ENCODE results near the gene ADGRG3. TPM values are rescaled to one million over a fixed set of nuclear protein-coding genes. Genes with fewer than 3 reads are reported as not detected.

The ADGRG3 gene
- total RNA-seq, 1 experiment from 2014 or later = not detected

- no peaks in the 10 kb centered on the region for H3K36me3 ChIP-seq
- no peaks in the 10 kb centered on the region for H3K27me3 ChIP-seq (replicated peaks)
- no peak overlapping the region for H3K27ac ChIP-seq
- H3K4me1 ChIP-seq (replicated peaks) = peaks cover 20% of the 10 kb centered on the region
- no peak overlapping the region for H3K4me3 ChIP-seq
- no peaks in the 10 kb centered on the region for H3K9me3 ChIP-seq (replicated peaks)
- no peak for DNase-seq (ENCODE audit: low read depth in 1 of 2, low spot score in 2 of 2)
Measured at GRCh38 chr16:57646388-57647039, 21.6 kb upstream of the ADGRG3 start.

- Histone ChIP-seq H3K27ac (no peak overlapping the region), H3K4me3 (no peak overlapping the region), H3K9me3 (replicated peaks) (no peaks in the 10 kb centered on the region), H3K27me3 (replicated peaks) (no peaks in the 10 kb centered on the region), H3K4me1 (replicated peaks) (peaks cover 20% of the 10 kb centered on the region), H3K36me3 (no peaks in the 10 kb centered on the region)
- DNase-seq (ENCODE audit: low read depth in 1 of 2, low spot score in 2 of 2) = no peak
Measured at GRCh38 chr16:57647136-57647875, 20.8 kb upstream of the ADGRG3 start.

GRCh38 chr16:57648125-57648524 is 20.0 kb upstream of the ADGRG3 start:
- peaks cover 22% of the 10 kb centered on the region for H3K4me1 ChIP-seq (replicated peaks)
- no peaks in the 10 kb centered on the region for H3K36me3 ChIP-seq
- no peaks in the 10 kb centered on the region for H3K27me3 ChIP-seq (replicated peaks)
- no peak overlapping the region for H3K27ac ChIP-seq
- no peak overlapping the region for H3K4me3 ChIP-seq
- no peak for DNase-seq (ENCODE audit: low read depth in 1 of 2, low spot score in 2 of 2)
- no peaks in the 10 kb centered on the region for H3K9me3 ChIP-seq (replicated peaks)

- Histone ChIP-seq H3K4me3 (no peak overlapping the region), H3K27ac (no peak overlapping the region), H3K4me1 (replicated peaks) (peaks cover 25% of the 10 kb centered on the region), H3K9me3 (replicated peaks) (no peaks in the 10 kb centered on the region), H3K27me3 (replicated peaks) (no peaks in the 10 kb centered on the region), H3K36me3 (no peaks in the 10 kb centered on the region)
- DNase-seq (ENCODE audit: low read depth in 1 of 2, low spot score in 2 of 2) = peak; percentile 78 to 89
Measured at GRCh38 chr16:57648581-57649442, 19.3 kb upstream of the ADGRG3 start.

GRCh38 chr16:57649443-57649751 is 18.7 kb upstream of the ADGRG3 start:
- DNase-seq (ENCODE audit: low read depth in 1 of 2, low spot score in 2 of 2) = no peak

GRCh38 chr16:57649846-57650245 is 18.3 kb upstream of the ADGRG3 start:
- H3K4me3 ChIP-seq = no peak overlapping the region
- H3K9me3 ChIP-seq (replicated peaks) = no peaks in the 10 kb centered on the region
- no peaks in the 10 kb centered on the region for H3K36me3 ChIP-seq
- H3K27ac ChIP-seq = no peak overlapping the region
- peaks cover 35% of the 10 kb centered on the region for H3K4me1 ChIP-seq (replicated peaks)
- no peak for DNase-seq (ENCODE audit: low read depth in 1 of 2, low spot score in 2 of 2)
- no peaks in the 10 kb centered on the region for H3K27me3 ChIP-seq (replicated peaks)

More at GRCh38 chr16:57649443-57649751, 18.7 kb upstream of the ADGRG3 start:
- Histone ChIP-seq H3K4me3 (no peak overlapping the region), H3K27ac (no peak overlapping the region), H3K9me3 (replicated peaks) (no peaks in the 10 kb centered on the region), H3K4me1 (replicated peaks) (peaks cover 31% of the 10 kb centered on the region), H3K27me3 (replicated peaks) (no peaks in the 10 kb centered on the region), H3K36me3 (no peaks in the 10 kb centered on the region)

- no peak for DNase-seq (ENCODE audit: low read depth in 1 of 2, low spot score in 2 of 2)
- no peak overlapping the region for H3K4me3 ChIP-seq
- H3K27ac ChIP-seq = no peak overlapping the region
- H3K9me3 ChIP-seq (replicated peaks) = no peaks in the 10 kb centered on the region
- peaks cover 32% of the 10 kb centered on the region for H3K4me1 ChIP-seq (replicated peaks)
- H3K36me3 ChIP-seq = no peaks in the 10 kb centered on the region
- no peaks in the 10 kb centered on the region for H3K27me3 ChIP-seq (replicated peaks)
Measured at GRCh38 chr16:57651344-57652333, 16.5 kb upstream of the ADGRG3 start.

GRCh38 chr16:57652695-57653471 is 15.2 kb upstream of the ADGRG3 start:
- no peaks in the 10 kb centered on the region for H3K27me3 ChIP-seq (replicated peaks)
- no peak for DNase-seq (ENCODE audit: low read depth in 1 of 2, low spot score in 2 of 2)
- H3K27ac ChIP-seq = 0 out of 2 replicates have a peak overlapping the region, but pooled peaks have one; percentile 19
- H3K4me3 ChIP-seq = no peak overlapping the region
- H3K36me3 ChIP-seq = no peaks in the 10 kb centered on the region
- peaks cover 27% of the 10 kb centered on the region for H3K4me1 ChIP-seq (replicated peaks)
- H3K9me3 ChIP-seq (replicated peaks) = no peaks in the 10 kb centered on the region

DNA sequence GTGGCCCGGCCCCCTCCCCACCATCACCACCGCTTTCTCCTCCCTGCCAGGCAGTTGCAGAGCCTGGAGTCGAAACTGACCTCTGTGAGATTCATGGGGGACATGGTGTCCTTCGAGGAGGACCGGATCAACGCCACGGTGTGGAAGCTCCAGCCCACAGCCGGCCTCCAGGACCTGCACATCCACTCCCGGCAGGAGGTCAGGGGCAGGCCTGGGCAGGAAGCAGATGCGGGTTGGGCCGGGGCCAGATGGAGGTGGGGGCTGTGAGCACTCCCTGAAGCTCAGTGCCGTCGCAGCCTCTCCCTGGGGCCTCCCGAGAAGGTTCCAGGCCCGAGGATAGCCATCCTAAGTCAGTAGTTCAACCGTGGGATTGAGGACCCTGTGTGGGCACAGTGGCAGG is 14.2 kb upstream of the ADGRG3 start:
- Histone ChIP-seq H3K27ac (0 out of 2 replicates have a peak overlapping the region, but pooled peaks have one; percentile 19), H3K27me3 (replicated peaks) (no peaks in the 10 kb centered on the region), H3K9me3 (replicated peaks) (no peaks in the 10 kb centered on the region), H3K36me3 (no peaks in the 10 kb centered on the region), H3K4me1 (replicated peaks) (peaks cover 27% of the 10 kb centered on the region), H3K4me3 (no peak overlapping the region)
- DNase-seq (ENCODE audit: low read depth in 1 of 2, low spot score in 2 of 2) = no peak

GRCh38 chr16:57656342-57656955 is 11.7 kb upstream of the ADGRG3 start:
- Histone ChIP-seq H3K27ac (no peak overlapping the region), H3K36me3 (no peaks in the 10 kb centered on the region), H3K27me3 (replicated peaks) (no peaks in the 10 kb centered on the region), H3K4me3 (no peak overlapping the region), H3K9me3 (replicated peaks) (no peaks in the 10 kb centered on the region), H3K4me1 (replicated peaks) (peaks cover 27% of the 10 kb centered on the region)
- no peak for DNase-seq (ENCODE audit: low read depth in 1 of 2, low spot score in 2 of 2)

DNA sequence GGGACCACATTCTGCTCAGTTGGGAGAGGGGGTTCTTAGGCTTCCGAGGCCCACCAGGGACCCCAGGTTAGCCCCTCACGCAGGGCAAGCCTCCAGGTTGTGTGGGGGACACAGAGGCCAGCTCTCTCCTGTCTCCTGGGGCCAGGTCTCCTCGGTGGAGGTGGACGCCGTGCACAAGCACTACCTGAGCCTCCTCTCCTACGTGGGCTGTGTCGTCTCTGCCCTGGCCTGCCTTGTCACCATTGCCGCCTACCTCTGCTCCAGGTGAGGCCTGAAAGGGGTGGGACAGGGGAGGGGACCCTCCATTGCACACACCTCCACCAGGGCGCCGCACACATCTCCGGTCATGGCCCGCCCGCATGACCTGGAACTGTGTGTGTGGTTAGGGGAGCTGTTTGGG is 10.9 kb upstream of the ADGRG3 start:
- Histone ChIP-seq H3K4me3 (no peak overlapping the region), H3K36me3 (no peaks in the 10 kb centered on the region), H3K27ac (no peak overlapping the region), H3K4me1 (replicated peaks) (peaks cover 27% of the 10 kb centered on the region), H3K9me3 (replicated peaks) (no peaks in the 10 kb centered on the region), H3K27me3 (replicated peaks) (no peaks in the 10 kb centered on the region)
- no peak for DNase-seq (ENCODE audit: low read depth in 1 of 2, low spot score in 2 of 2)

- H3K27me3 ChIP-seq (replicated peaks) = no peaks in the 10 kb centered on the region
- peaks cover 22% of the 10 kb centered on the region for H3K4me1 ChIP-seq (replicated peaks)
- no peak overlapping the region for H3K27ac ChIP-seq
- H3K36me3 ChIP-seq = no peaks in the 10 kb centered on the region
- H3K4me3 ChIP-seq = no peak overlapping the region
- no peaks in the 10 kb centered on the region for H3K9me3 ChIP-seq (replicated peaks)
- DNase-seq (ENCODE audit: low read depth in 1 of 2, low spot score in 2 of 2) = no peak
Measured at GRCh38 chr16:57658130-57658877, 9.8 kb upstream of the ADGRG3 start.
